ENCODE measurements around the gene TJP3.
"Not testable (repeated sequence)": the region's sequence is repeated elsewhere in the genome, so short reads cannot be mapped to it uniquely, and the experiment has no call there.

Gene TJP3, protein sequence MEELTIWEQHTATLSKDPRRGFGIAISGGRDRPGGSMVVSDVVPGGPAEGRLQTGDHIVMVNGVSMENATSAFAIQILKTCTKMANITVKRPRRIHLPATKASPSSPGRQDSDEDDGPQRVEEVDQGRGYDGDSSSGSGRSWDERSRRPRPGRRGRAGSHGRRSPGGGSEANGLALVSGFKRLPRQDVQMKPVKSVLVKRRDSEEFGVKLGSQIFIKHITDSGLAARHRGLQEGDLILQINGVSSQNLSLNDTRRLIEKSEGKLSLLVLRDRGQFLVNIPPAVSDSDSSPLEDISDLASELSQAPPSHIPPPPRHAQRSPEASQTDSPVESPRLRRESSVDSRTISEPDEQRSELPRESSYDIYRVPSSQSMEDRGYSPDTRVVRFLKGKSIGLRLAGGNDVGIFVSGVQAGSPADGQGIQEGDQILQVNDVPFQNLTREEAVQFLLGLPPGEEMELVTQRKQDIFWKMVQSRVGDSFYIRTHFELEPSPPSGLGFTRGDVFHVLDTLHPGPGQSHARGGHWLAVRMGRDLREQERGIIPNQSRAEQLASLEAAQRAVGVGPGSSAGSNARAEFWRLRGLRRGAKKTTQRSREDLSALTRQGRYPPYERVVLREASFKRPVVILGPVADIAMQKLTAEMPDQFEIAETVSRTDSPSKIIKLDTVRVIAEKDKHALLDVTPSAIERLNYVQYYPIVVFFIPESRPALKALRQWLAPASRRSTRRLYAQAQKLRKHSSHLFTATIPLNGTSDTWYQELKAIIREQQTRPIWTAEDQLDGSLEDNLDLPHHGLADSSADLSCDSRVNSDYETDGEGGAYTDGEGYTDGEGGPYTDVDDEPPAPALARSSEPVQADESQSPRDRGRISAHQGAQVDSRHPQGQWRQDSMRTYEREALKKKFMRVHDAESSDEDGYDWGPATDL

DNA sequence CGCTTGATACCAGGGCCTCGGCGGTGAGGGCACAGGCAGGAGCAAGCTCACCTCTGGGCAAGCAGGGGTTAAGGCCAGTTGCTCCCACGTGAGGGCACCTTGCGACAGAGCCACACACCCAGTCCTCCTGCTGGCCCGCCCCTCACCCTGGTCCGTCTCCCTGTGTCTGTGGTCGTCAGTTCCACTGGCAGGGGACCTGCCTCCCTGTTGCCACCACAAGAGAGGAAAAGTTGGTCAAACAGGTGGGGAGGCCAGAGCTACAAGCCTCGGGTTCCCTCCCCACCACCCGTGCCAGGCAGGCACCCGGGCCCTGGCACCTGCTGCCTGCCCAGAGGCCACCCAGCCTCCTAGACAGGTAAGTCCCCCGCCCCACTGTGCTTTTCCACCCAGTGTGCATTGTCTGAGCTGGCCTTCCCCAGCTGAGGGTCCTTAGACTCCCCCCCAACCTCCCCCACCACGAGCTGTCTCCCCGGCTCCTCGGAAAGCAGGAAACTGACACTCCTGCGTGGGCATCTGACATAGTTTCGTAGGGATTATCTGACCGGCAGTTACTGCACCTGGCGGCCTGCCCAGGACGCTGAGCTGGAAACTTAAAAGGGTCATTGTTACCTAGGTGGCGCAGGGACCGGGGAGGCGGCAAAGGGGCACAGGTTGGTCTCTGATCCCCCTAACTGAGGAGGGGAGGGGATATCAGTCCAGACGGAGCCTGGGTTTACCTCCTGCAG is at the start of gene TJP3:
TJP3 (plus strand) TSS at position 178 of the 725 bp plus-strand sequence. CDS start 20,049 bp downstream, outside the sequence.
- no peak for DNase-seq

DNA sequence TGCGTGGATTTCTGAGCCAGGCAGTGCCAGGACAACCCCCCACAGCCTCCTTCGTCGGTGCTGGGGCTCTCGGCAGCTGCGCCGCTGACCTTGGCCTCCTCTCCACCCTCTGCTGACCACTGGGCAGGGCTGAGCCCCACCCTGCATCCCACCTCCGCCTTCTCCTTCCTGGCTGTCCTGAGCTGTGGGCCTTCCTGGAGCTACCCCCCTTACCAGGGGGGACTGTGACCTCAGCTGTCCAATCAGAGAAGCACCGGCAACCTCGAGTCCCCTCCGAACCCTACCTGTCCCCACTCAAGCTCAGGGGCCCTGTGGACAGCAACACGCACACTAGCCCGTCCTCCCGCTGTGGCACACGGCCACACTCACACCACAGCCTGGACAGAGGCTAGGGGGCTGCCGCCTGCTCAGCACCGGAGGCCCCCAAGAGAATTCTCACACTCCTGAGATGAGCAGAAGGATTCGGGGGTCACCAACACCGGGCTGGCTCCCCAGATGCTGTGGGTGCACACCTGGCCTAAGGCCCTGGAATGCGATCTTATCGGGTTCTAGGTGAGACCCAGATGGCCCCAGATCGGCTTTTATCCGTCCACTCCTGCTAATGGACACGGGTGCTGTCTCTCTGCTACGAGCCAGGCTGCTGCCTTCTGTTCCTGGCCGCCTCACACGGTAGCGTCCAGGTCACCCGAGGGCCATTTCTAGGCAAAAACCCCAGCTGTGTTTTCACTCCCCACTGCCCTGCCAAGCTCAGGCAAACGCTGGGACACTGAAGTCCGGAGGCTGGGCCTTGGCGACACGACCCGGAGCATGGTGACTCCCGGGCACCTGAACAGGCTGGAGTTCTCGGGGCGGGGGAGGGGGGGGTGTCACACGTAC is 49.1 kb upstream of the TJP3 start:
- no peak for DNase-seq

DNA sequence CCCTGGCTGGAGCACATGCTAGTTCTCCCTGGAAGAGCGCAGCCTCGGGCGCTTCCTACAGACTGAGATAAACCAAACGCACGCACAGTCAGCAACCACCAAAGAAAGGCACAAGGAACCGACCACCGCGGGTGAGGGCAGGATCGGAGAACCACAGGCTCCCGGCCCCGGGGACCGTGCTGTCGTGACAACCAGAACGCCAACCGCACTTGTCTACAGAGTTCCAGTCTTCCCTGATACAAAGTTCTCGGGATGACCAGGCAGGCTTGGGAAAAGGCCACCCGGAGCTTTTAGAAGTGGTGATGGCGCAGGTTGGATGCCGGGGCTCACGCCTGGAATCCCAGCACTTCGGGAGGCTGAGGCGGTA is 48.5 kb upstream of the TJP3 start:
- no peak for DNase-seq

DNA sequence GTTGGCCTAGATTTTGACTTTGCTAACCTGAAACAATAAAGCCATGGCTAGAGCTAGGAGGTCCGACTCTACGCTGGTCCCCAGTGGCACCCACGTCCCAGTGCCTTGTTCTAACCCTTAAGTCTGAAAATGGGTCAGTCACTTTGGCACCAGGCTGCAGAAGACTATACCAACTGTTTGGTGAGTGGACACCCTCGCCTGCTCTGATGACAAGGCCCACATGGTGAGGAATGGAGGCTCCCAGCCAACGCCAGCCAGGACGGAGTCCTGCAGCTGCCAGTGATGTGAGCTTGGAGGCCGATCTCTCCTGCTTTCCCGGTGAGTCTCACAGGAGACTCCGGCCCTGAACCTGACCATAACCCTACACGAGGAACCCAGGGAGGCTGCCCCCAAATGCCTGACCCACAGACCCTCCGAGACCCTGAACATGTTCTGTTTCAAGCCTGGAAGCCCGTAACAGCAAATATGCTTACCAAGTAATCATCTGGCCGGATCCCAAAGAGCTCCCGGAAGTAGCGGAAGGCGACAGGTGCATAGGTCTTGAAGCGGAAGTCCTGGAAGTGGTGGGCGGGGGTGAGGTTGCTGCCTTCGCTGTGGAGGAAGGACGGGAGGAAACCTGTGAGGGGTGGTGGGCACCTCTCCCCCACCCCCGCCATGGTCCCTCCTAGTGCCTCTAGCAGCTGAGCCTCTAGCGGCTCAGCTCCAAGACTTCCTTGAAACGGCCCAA is 47.5 kb upstream of the TJP3 start:
- DNase-seq, result no peak

DNA sequence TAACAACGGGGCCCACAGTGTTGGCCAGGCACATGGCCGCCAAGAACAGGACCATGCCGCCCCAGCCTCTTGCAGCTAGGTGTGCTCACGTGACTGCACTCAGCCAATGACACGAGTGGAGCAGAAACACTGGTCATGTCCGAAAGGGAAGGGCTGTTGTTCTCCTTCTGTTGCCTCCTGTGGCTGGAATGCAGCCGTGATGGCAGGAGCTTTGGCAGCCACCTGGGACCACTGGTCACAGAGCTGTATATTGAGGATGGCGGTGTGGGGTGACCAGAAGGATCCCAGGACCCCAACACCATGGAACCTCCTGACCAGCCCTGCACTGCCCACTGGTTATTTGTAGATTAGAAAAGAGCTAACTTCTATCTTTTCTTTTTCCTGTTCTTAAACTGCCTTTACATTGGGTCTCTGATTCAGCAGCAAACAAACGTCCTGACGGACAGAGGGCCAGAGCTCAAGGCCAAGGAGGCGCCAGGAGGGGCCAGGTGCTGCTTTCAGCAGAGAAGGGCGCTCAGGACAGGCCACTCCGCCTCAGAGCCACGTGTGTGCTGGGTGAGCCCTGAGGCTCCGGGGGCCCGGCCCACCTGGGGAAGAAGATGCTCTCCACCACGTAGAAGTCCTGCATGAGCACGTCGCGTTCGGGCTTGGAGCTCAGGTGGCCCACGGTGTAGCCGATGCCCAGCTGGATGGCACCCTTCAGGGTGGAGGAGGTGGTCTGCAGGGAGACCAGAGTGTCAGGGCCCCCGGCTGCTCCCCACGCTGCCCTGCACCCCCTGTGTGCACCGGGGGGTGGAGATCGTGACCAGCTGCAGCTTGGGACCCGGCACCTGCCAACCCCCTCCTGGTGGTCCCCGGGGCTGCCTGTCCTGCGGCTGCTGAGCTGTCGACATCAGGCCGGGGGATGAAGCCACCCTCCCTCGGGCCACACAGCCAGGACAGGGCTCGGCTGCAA is 46.6 kb upstream of the TJP3 start:
- no peak for DNase-seq

DNA sequence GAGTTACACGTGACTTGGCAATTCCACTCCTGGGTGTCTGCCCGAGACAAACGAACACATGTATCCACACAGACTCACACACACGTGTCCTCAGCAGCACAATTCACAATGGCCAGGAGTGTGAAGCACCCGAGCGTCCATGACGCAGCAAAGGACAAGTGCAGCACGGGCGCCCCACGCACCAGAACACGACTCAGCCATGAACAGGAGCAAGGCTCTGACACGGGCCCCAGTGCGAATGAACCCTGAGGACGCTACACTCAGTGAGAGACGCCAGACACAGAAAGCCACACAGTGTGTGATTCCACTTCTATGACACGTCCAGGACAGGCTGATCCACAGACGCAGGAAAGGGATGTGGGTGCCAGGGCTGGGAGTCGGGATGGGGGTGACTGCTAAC is 44.3 kb upstream of the TJP3 start:
- DNase-seq, result no peak

DNA sequence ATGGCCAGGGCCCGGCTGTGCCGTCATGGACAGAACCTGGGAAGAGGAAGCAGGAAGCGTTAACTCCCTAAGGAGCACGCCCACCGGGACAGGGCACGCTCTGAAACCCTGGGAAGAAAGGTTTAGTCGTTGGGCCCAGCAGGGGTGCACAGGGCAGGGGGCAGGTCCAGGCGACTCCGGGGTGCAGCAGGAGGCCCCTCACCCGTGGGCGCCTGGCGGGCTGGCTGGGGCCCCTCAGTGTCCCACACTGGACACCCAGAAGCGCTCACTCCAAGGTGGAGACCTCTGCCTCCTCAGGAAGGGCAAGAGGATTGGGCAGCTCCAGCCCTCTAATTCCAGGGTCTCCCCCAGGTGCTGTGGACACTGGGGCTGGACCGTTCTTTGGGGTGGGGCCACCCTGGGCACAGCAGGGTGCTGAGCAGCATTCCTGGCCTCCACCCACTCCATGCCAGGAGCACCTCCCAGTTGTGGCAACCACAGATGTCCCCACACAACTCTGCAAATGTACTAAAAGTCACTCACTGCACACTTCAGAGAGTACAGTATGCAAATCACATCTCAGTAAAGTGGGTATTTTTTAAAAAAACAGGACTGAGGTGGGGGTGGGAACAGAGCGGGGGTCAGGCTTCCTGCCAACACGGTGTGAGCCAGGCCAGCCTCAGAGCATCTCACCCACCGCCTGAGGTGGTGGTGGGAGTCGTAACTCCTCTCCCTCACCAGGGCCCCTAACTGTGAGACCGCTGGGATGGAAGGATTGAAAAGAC is 43.1 kb upstream of the TJP3 start:
- no peak for DNase-seq

DNA sequence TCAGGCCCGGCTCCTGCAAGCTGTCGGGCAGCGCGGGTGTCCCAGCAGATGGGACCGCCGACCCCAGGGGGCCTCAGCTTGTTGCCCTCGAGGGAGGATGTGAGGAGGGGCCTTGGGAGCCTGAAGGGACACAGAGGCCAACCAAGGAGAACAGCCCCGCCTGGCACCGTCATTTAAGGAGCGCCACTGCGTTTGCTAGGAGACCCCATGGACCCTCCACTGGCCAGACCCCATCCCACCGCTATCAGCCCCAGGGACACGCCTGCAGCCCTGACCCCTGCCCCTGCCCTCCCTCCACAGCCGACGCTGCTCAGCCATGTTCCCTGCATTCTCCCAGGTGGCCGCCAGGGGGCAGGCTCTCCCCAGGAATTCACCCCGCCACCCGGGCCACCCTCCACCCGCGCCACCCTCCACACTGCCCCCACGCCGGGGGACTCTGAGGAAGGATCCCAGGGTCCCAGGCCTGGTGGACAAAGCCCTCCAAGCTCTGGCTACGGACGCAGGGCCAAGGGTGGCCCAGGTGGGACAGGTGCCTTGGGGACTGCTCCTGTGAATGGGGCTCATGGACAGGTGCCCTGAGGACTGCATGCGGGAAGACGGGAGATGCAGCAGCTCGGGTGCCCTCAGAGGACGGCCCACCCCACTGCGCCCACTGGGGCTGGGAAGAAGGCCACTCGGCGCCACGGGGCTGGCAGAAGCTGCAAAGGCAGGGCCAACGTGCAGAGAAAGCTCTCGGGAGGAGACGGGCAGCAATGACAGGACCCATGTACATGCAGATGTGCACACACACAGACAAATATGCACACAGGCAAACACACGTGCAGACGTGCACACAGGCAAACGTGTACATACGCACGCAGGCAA is 42.3 kb upstream of the TJP3 start:
- DNase-seq, result peak; percentile 70

DNA sequence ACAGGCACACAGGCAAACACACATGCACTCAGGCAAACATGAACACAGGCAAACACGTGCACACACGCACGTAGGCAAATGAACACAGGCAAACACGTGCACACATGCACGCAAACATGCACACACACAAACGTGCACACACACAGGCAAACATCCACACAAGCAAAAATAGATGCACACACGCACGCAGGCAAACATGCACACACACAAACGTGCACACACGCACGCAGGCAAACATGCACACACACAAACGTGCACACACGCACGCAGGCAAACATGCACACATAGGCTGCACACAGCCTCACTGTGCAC is 41.7 kb upstream of the TJP3 start:
- not testable (repeated sequence) for DNase-seq

DNA sequence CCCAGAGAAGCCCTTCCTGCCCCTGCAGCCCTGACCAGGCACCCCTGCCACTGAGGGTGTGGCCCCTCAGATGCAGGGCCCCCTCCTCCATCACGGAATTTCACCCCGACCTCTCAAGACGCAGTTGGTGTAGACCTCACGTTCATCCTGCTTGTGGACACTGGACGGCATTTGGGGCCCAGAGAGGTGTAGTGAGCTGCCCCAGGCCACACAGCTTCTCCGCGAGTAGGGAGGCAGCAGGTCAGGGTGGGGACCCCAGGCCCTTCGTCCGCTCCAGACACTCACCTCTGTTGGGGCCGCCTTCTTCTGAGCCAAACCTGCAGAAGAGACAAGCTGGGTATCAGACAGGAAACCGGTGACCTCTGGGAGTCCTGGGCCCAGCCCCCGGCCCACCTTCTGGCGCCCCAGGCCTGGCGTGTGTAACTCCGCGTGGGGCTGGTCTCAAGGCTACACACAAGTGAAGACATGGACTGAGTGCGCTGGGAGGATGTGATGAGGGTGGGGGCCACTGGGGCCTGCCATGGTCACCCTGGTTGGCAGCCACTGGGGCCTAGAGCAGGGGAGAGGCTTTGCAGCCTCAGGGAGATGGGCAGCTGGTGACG is 41.0 kb upstream of the TJP3 start:
- no peak for DNase-seq

DNA sequence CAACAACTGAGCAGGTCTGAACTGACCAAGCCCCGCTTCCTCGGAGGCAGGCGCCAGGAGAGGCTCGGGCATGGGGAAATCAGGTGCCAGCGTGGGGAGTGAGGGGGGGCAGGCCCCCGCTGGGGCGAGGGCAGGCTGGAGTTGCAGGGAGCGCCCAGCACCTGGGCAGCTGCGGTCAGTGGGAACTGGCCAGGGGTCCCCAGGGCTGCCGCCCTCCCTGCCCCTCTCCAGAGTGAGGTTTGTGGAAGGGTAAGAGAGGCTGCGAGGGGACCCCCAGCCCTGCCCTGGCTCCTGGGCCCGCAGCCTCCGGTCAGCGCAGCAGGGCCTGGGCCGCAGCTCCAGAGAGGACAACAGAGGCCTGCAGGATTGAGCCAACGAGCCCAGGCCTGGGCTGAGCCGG is 40.4 kb upstream of the TJP3 start:
- DNase-seq, result no peak

DNA sequence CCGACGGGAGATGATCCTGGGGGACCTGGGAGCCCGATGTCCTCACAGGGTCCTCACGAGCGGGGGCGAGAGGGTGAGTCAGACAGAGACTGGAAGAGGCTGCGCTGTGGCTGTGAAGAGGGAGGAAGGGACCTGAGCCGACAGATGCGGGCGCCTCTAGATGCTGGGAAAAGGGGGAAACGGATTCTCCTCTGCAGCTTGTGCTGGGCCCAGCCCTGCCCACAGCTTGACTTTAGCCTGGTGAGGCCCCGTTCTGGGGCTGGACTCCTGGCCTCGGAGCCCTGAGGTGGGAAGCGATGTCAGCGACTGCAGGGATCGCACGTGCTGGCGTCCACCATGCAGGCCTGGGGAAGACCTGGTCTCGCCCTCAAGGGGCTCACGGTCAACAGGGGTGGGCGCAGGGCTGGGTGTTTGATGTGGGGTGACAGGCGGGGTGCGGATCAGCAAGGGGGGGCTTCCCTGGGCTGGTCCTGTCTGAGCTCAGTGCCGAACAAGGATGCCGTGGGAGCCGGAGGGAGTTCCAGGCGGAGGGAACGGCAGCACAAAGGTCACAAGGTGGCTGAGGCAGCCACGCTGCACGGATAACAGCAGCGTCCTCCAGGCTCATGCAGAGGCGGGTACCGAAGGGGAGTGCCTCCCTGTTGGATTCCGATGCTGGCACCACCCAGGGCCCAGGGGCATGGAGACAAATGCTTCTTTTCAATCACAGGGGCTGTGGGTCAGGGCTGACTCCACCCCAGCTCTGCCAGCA is 39.7 kb upstream of the TJP3 start:
- no peak for DNase-seq

DNA sequence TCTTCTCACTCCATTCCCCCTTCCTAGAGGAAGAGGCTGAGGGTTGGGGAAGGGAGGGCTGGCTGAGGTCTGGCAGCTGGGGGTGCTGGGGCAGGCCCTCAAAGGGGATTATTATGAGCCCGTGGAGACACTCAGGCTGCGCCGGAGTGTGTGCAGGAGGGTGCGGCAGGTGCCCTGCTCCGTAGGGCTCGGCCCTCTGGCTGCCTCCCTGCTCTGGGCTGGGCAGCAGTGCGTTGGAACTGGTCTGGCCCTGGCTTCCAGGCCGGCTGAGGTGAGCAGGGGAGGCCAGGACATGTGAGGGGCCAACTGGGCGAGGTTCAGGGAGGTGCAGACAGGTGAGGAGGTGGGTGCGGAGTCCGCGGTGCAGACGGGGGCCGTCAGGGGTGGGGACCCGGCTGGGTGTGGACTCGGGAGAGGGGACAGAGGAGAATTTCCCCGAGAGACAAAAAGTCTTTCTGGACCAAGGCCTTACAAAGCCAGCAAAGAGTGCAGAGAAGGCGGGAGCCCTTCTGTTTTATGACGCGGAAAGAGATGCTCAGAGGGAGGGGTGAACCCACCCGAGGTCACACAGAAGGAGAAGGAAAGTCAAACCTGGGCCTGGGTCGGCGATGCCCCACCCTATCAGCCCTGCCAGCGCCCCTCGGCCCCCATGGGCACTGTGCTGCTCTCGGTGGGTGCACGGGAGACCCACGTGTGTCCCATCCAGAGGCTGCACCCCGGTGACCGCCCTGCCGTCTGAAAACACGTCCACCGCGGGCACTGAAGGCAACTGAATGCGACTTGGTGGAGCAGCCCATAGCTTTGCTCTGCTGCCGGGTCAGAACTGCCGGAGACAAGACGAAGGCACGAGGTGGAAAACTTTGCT is 38.9 kb upstream of the TJP3 start:
- DNase-seq, result no peak

DNA sequence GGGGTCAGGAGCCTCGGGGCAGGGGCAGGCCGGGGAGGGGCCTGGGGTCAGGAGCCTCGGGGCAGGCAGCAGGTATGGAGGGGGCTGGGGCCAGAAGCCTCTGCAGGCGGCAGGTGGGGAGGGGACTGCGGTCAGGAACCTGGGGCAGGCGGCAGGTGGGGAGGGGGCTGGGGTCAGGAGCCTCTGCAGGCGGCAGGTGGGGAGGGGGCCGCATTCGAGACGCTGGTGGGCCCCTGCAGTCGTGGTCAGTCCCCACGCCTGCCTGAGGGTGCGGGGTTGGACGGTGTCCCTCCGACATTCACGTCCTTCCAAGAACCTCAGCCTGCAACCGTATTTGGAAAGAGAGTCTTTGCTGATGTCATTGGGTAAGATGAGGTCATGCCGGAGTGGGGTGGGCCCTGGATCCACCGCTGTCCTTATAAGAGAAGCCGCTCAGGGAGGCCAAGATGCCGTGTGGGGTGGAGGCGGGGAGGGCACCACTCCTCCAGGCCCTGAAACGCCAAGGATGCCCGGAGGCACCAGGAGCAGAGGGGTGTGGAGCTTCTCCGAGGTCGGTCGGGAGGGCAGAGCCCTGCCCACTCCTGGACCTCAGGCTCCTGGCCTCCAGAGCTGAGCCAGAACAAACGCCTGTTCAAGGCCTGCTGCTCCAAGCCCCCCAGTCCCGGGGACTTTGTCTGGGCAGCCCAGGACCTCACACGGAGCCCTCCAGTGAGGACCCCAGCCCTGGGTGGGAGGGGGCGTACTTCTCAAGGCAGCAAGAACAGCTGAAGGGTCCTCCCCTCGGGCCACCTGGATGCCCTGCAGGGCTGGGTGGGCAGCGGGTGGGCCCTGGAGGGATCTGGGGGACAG is 38.0 kb upstream of the TJP3 start:
- DNase-seq, result no peak

All from activated CD4-positive, alpha-beta T cell treated with anti-CD3 and anti-CD28 coated beads, Interleukin-2, amount 50 U/mL, for 16 hours (primary cell).